ENCODE measurements around the gene FZD4.
A peak's percentile ranks its signal among the peaks of the same experiment; 100 is the strongest.
"Not testable (repeated sequence)": the region's sequence is repeated elsewhere in the genome, so short reads cannot be mapped to it uniquely, and the experiment has no call there.

Gene FZD4

GRCh38 chr11:86937193-86937806 lies 17.9 kb downstream of the FZD4 start:
- not testable (repeated sequence) for DNase-seq

GRCh38 chr11:86934926-86935579 lies 20.1 kb downstream of the FZD4 start:
- no peak for DNase-seq

DNA sequence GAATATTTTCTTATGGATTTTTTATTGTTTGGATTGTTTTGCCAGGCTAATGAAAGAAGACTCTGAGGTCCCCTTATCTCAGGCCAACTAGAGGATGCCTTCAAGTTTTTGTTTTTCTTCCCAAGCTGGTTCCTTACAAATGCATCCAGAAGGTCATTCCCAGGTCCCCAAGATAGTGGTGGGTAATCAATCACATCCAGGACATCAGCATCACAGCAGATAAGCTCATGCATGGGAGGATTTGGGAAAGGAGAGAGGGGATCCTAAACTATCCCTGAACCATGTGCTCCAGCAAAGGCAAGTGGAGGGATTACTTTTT lies 20.7 kb downstream of the FZD4 start:
- no peak for DNase-seq

DNA sequence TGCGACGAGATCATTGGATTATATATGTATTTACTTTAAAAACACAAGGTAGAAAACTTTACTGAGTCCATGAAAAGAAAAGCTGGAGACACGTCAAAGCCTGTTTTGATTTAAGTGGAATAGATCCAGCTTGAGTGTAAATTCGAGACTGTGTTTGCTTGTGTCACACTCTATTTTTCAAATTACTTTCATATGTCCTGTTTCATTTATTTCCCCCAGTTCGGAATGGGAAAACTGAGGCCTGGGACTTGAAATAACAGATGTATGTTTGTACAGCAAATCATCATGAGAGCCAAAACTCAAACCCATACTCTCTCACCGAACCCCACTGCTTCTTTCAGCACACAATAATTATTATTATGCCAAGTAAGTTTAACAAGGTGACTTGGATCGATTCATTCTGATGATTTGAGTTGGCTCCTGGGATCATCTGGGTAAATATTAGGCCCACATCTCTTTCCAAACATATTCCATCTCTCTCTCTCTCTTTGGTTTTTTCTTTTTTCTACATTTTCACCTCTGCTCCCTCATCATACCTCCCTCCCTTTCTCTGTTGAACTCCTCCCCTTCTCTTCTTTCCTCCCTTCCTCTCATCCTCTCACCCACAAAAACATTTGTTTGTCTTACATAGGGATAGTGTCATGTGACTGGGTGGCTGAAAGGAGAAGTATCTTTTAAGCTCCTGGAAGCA lies 21.2 kb downstream of the FZD4 start:
- DNase-seq, result no peak

DNA sequence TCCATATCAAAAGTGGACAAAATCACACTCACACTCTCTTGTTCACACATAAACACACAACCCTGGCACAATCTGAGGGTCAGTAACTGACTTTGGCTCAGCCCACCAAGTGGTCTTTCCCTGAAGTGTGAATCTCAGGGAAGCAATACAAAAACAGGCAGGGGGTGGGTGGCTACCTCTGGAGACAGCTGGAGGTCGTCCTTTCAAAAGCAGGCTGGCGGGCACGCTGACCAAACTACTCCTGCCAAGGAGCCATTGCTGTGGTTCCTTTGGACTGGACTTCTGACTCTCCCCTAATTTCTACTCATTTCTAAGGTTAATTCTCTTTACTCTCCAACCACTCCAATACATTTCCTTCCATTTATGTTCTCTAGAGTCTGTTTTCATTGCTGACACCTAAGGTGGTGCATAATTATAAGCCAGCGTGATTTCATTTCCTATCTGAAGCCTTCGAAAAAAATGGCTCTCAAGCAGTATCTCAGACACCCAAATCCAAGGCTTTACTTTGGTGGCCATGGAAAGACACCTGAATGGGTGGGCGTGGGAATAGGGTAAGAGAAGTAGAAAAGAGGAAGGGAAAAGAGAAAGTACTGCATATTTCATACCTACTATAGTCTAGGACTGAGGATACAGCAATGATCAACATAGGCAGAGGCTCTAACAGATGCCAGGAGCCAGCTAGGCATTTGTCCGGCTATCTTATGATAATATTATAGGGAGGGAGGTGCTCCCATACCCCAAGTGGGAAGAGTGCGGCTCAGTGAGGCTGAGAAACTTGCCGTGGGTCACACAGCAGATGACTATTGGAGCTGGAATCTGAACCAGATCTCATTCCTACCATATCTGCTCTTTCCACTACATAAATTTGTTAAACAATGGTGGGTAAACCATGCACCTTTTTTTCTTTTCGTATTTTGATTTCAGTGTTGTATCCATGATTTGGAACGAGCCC lies 22.0 kb downstream of the FZD4 start:
- no peak for DNase-seq

- no peak for DNase-seq
These were observed 23.0 kb downstream of the FZD4 start for GRCh38 chr11:86932259-86932585.

GRCh38 chr11:86931548-86932258 lies 23.5 kb downstream of the FZD4 start:
- DNase-seq, result no peak

GRCh38 chr11:86930957-86931547 lies 24.1 kb downstream of the FZD4 start:
- DNase-seq, result no peak

DNA sequence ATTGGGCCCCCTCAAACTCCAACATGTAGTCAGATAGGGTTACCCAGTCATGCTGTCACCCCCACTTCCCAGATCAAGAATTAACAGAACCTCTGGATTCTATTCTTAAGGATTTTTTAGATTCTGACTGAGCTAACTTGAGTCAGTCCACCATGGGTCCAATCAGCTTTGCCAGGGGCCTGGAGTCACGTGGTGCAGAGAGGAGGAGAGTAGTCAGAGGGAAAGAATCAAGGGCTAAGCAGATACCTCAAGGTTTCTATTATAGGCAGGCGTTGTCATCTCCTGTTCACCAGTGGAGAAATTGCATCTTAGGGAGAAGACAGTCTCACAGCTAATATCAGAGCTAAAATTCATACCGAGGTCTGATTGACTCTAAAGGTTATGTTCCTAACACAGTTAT lies 28.2 kb downstream of the FZD4 start:
- no peak for DNase-seq

DNA sequence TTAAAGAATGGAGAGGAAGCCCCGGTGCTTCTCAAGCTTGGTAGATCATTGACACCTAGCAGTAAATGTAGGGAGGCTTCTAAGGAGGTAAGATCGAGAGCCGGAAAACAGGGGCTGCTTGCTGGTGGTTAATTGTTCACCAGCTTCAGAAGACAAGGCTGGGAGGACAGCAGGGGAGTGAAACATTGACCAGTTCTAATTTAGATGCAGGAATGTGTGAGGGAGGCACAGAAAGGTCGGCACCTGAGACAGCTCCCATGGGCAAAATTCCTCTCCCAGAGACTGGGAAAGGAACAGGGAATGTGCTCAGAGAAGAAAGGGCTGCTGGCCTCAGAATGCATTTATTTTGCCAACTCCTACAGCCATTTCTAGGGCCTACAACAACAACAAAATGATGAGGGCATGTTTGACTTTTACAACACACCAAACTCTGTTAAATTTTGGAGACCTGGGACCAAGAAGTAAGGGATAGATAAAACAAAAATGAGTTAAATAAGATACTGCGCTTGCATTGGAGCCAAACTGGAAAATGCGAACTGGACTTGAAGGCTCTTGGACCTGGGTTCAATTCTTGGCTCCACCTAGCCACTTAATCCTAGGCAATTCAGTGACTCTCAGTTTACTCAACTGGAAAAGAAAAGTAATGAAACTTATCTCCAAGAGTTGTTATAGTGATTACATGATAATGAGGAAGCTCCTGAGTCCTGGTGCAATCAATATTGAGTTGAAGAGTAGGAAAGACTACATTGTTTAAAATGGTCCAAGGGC lies 31.0 kb downstream of the FZD4 start:
- DNase-seq, result no peak

GRCh38 chr11:86922225-86922624 lies 33.0 kb downstream of the FZD4 start:
- no peak for DNase-seq

GRCh38 chr11:86919557-86920210 lies 35.5 kb downstream of the FZD4 start:
- DNase-seq, result peak; percentile 38

- DNase-seq, result no peak
These were observed 36.2 kb downstream of the FZD4 start for GRCh38 chr11:86918973-86919372.

GRCh38 chr11:86918496-86918895 lies 36.7 kb downstream of the FZD4 start:
- DNase-seq, result no peak

- no peak for DNase-seq
These were observed 37.6 kb downstream of the FZD4 start for GRCh38 chr11:86917589-86917988.

DNA sequence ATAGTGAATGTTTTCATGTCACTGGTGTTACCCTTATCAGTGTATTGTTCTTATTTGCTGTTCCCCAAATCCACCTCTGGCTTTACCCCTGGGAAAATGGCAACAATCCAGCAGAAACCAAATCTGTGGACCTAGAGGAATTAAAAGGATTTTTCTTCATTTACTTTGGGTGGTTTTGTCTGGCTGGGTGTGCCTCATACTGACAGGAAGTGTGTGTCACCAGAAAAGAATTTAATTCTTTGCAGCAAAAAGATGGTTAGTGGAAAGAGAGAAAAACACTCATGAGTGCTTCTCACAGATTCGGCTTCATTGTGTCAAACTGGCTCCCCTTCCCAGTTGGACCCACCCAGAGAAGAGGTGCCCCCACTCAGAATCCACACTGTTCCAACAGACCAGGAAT lies 38.9 kb downstream of the FZD4 start:
- no peak for DNase-seq

DNA sequence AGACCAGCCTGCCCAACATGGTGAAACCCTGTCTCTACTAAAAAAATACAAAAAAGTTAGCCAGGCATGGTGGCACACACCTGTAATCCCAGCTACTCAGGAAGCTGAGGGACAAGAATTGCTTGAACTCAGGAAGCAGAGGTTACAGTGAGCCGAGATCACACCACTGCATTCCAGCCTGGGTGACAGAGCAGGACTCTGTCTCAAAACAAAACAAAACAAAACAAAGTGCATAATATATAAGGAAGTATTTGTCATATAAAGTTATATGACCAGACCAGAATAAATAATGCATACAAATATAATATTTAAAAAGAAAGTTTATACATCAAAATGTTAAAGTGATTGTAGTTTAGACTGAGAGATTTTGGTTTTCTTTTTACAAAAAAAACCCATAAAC lies 39.3 kb downstream of the FZD4 start:
- DNase-seq, result not testable (repeated sequence)

- DNase-seq, result no peak
These were observed 40.2 kb downstream of the FZD4 start for GRCh38 chr11:86914865-86915519.

GRCh38 chr11:86912238-86912637 lies 43.0 kb downstream of the FZD4 start:
- no peak for DNase-seq

DNA sequence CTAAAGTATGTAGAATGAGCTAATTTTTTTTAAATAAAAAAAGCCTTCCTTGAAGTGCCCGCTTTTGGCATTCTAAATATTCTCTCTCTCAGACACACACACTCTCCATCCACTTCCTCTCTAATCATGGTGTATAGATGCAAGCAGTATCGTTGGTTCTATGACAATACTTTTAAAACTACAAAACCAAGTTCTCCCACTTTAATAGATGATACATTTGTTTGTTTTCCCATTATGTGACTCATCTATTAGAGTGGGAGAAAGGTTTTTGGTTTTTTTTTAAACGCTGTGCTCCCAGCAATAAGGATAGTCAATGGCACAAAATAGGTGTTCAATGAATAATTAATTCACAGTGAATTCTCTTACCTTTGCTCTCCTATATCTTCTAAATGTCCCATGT lies 44.6 kb downstream of the FZD4 start:
- no peak for DNase-seq

DNA sequence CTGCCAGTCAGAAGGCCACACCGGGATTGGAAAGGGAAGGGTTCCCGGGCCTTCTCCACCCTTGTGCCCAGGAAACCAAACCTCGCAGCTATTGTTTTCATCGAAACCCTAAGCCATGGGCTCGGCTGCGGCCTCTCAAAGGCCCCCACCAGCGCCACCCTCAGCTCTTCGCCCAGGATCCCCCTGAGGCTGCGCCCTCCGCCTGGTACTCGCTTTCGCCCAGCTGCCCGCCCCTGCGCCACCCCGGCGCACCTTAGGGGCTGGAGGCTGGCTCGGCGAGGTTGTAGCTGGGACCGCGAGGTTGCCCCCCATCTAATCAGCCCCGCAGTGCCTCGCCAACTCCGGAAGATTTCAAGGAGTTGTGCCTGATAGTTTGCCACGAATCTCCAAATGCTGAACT lies 49.0 kb downstream of the FZD4 start:
- DNase-seq, result no peak
